ENCODE results near the gene HDAC3.
"Not testable (repeated sequence)": the region's sequence is repeated elsewhere in the genome, so short reads cannot be mapped to it uniquely, and the experiment has no call there.

The HDAC3 gene

GRCh38 chr5:141634720-141635119 is 1.9 kb downstream of the HDAC3 start:
- no peak for DNase-seq (ENCODE audit: low read depth in 2 of 2)

GRCh38 chr5:141633871-141634561 is 2.6 kb downstream of the HDAC3 start:
- DNase-seq (ENCODE audit: low read depth in 2 of 2) = no peak

- DNase-seq (ENCODE audit: low read depth in 2 of 2) = no peak
Measured at GRCh38 chr5:141632650-141633049, 4.0 kb downstream of the HDAC3 start.

GRCh38 chr5:141630570-141631140 is 6.0 kb downstream of the HDAC3 start:
- DNase-seq (ENCODE audit: low read depth in 2 of 2) = no peak

- no peak for DNase-seq (ENCODE audit: low read depth in 2 of 2)
Measured at GRCh38 chr5:141628175-141628788, 8.4 kb downstream of the HDAC3 start.

GRCh38 chr5:141623611-141624010 is 13.0 kb downstream of the HDAC3 start:
- no peak for DNase-seq (ENCODE audit: low read depth in 2 of 2)

GRCh38 chr5:141623186-141623585 is 13.5 kb downstream of the HDAC3 start:
- no peak for DNase-seq (ENCODE audit: low read depth in 2 of 2)

GRCh38 chr5:141618804-141619554 is 17.7 kb downstream of the HDAC3 start, which contains the start of gene DIAPH1:
Gene DIAPH1 (minus strand): TSS chr5:141619000. CDS start chr5:141618914, 86 bp downstream.
- peak; percentile 99 to 100 for DNase-seq (ENCODE audit: low read depth in 2 of 2)

- peak in 1 of 2 donors; percentile 42 for DNase-seq (ENCODE audit: low read depth in 2 of 2)
Measured at GRCh38 chr5:141618030-141618803, 18.4 kb downstream of the HDAC3 start.

GRCh38 chr5:141617682-141618029 is 19.0 kb downstream of the HDAC3 start:
- DNase-seq (ENCODE audit: low read depth in 2 of 2) = no peak

GRCh38 chr5:141617128-141617527 is 19.5 kb downstream of the HDAC3 start:
- DNase-seq (ENCODE audit: low read depth in 2 of 2) = no peak

GRCh38 chr5:141615991-141616720 is 20.5 kb downstream of the HDAC3 start:
- no peak for DNase-seq (ENCODE audit: low read depth in 2 of 2)

- no peak for DNase-seq (ENCODE audit: low read depth in 2 of 2)
Measured at GRCh38 chr5:141613344-141613743, 23.3 kb downstream of the HDAC3 start.

GRCh38 chr5:141611289-141611688 is 25.4 kb downstream of the HDAC3 start:
- DNase-seq (ENCODE audit: low read depth in 2 of 2) = no peak

- not testable (repeated sequence) for DNase-seq (ENCODE audit: low read depth in 2 of 2)
Measured at GRCh38 chr5:141609921-141610320, 26.7 kb downstream of the HDAC3 start.

GRCh38 chr5:141609044-141609443 is 27.6 kb downstream of the HDAC3 start:
- DNase-seq (ENCODE audit: low read depth in 2 of 2) = no peak

GRCh38 chr5:141608557-141608956 is 28.1 kb downstream of the HDAC3 start:
- no peak for DNase-seq (ENCODE audit: low read depth in 2 of 2)

GRCh38 chr5:141608046-141608445 is 28.6 kb downstream of the HDAC3 start:
- no peak for DNase-seq (ENCODE audit: low read depth in 2 of 2)

- DNase-seq (ENCODE audit: low read depth in 2 of 2) = peak; percentile 23 to 53
Measured at GRCh38 chr5:141605523-141606277, 30.9 kb downstream of the HDAC3 start.
